ENCODE measurements around the gene JMJD8.

DNA sequence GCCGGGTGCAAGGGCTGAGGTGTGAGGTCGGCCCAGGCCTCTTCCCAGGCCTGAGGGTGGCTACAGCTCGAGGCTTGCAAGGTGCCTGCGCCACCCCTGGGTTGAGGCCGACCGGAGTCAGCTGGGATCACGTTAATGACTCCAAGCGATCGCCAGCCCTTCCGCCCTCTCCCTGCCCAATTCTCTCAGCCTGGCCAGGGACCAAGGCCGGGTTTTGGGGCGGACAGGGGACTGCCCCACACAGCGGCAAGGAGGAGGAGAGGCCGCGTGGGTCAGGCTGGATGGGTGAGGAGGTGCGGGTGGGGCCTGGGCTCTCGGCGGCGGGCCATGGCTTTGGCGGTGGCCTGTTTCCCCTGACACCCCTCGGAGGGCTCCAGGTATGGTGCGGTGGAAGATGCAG is 9.2 kb upstream of the JMJD8 start:
- TF ChIP-seq, protein P1, sequence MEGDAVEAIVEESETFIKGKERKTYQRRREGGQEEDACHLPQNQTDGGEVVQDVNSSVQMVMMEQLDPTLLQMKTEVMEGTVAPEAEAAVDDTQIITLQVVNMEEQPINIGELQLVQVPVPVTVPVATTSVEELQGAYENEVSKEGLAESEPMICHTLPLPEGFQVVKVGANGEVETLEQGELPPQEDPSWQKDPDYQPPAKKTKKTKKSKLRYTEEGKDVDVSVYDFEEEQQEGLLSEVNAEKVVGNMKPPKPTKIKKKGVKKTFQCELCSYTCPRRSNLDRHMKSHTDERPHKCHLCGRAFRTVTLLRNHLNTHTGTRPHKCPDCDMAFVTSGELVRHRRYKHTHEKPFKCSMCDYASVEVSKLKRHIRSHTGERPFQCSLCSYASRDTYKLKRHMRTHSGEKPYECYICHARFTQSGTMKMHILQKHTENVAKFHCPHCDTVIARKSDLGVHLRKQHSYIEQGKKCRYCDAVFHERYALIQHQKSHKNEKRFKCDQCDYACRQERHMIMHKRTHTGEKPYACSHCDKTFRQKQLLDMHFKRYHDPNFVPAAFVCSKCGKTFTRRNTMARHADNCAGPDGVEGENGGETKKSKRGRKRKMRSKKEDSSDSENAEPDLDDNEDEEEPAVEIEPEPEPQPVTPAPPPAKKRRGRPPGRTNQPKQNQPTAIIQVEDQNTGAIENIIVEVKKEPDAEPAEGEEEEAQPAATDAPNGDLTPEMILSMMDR (IDR thresholded peaks at IDR 0.05; ENCODE audit: insufficient read depth, low read length, poor library complexity, severe bottlenecking) = no peak
- no peak for TF ChIP-seq EZH2phosphoT487 (conservative IDR thresholded peaks at IDR 0.05; ENCODE audit: low read length)

All from SU-DHL-6 (cell line).